ENCODE data around the gene CDH4.

Gene CDH4

GRCh38 chr20:61621035-61621730, 369.1 kb downstream of the CDH4 start:
- no peak overlapping the region for H3K27ac ChIP-seq
- TF ChIP-seq CTCF (IDR thresholded peaks at IDR 0.05) (no peak), ZFX (IDR thresholded peaks at IDR 0.05; ENCODE audit: borderline replicate concordance) (no peak)

GRCh38 chr20:61621852-61622251, 369.8 kb downstream of the CDH4 start:
- H3K27ac ChIP-seq = no peak overlapping the region
- TF ChIP-seq CTCF (IDR thresholded peaks at IDR 0.05) (no peak), ZFX (IDR thresholded peaks at IDR 0.05; ENCODE audit: borderline replicate concordance) (no peak)

GRCh38 chr20:61623451-61623850, 371.4 kb downstream of the CDH4 start:
- TF ChIP-seq CTCF (IDR thresholded peaks at IDR 0.05) = no peak
- TF ChIP-seq ZFX (IDR thresholded peaks at IDR 0.05; ENCODE audit: borderline replicate concordance) = no peak
- no peak overlapping the region for H3K27ac ChIP-seq

GRCh38 chr20:61625246-61625645, 373.2 kb downstream of the CDH4 start:
- TF ChIP-seq ZFX (IDR thresholded peaks at IDR 0.05; ENCODE audit: borderline replicate concordance) (no peak), CTCF (IDR thresholded peaks at IDR 0.05) (no peak)
- H3K27ac ChIP-seq = no peak overlapping the region

GRCh38 chr20:61626412-61626811, 374.4 kb downstream of the CDH4 start:
- no peak overlapping the region for H3K27ac ChIP-seq
- TF ChIP-seq ZFX (IDR thresholded peaks at IDR 0.05; ENCODE audit: borderline replicate concordance) = no peak
- no peak for TF ChIP-seq CTCF (IDR thresholded peaks at IDR 0.05)

- no peak for TF ChIP-seq CTCF (IDR thresholded peaks at IDR 0.05)
- no peak for TF ChIP-seq ZFX (IDR thresholded peaks at IDR 0.05; ENCODE audit: borderline replicate concordance)
- no peak overlapping the region for H3K27ac ChIP-seq
These were observed 375.8 kb downstream of the CDH4 start for GRCh38 chr20:61627791-61628415.

- no peak for TF ChIP-seq ZFX (IDR thresholded peaks at IDR 0.05; ENCODE audit: borderline replicate concordance)
- no peak for TF ChIP-seq CTCF (IDR thresholded peaks at IDR 0.05)
- H3K27ac ChIP-seq = no peak overlapping the region
These were observed 376.4 kb downstream of the CDH4 start for GRCh38 chr20:61628480-61628879.
